Coronary artery (tissue), 2 donors: Measurements from ENCODE around the gene AFF2.

ENCODE experiments used
- DNase-seq: peaks from one replicate; pipeline ENCODE4 v3.0.0-alpha.2; 2017; ENCODE audit warnings: low spot score
- H3K27ac ChIP-seq, 2 donors: fragments of 200-600 bp; sonication (generic); one replicate each; pipeline ENCODE4 v1.5.1; 2016 to 2019
- H3K4me3 ChIP-seq: fragments of 200-600 bp; sonication (generic); 2 replicates; pipeline ENCODE4 v1.5.1; 2016; ENCODE audit warnings: mild to moderate bottlenecking, moderate library complexity
- TF ChIP-seq, protein P1 (sequence below): fragments of 200-600 bp; sonication (generic); IDR thresholded peaks from one replicate; pipeline ENCODE4 v1.5.1; 2019; ENCODE audit warnings: antibody characterized with exemption

The AFF2 gene

DNA sequence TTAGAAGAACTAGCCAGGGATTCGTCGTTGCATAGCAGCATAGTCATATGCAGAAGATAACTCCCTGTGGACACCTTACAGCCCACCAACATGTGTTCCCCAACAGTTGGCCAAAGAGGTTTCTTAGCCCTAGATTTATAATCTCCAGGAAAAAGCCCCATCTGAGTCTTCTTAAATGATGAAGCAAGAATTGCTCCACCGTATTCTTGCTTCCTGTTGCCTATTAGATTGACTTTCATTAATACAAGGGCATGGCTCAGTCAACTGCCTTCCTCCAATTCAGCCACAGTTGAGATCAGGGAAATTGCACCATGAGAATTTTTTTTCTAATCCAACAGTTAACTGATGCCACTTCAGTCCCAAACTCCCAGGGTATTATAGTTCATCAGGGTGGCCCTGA lies 5.2 kb upstream of the AFF2 start:
- TF ChIP-seq, protein P1, sequence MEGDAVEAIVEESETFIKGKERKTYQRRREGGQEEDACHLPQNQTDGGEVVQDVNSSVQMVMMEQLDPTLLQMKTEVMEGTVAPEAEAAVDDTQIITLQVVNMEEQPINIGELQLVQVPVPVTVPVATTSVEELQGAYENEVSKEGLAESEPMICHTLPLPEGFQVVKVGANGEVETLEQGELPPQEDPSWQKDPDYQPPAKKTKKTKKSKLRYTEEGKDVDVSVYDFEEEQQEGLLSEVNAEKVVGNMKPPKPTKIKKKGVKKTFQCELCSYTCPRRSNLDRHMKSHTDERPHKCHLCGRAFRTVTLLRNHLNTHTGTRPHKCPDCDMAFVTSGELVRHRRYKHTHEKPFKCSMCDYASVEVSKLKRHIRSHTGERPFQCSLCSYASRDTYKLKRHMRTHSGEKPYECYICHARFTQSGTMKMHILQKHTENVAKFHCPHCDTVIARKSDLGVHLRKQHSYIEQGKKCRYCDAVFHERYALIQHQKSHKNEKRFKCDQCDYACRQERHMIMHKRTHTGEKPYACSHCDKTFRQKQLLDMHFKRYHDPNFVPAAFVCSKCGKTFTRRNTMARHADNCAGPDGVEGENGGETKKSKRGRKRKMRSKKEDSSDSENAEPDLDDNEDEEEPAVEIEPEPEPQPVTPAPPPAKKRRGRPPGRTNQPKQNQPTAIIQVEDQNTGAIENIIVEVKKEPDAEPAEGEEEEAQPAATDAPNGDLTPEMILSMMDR = no peak
- Histone ChIP-seq H3K27ac (no peak overlapping the region), H3K4me3 (no peak overlapping the region)
- DNase-seq = no peak

DNA sequence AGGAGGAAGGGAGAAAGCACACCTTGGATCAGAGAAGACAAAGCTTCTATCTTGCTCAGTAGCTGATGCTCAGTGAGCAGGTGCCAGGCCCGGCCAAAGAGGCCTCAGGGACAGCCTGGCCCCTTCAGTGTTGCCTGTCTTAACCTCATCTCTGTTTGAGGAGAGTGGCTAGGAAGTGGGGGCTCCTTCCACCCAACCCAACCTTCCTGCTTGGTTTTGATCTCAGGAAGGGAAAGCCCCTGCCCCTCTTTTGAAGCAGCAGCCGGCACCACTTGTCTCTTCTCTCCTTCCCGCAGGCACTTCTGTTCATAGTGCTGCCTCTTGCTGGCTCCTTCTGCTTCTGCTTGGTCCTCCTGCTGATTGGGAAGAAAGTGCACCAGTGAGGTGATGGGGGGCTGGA lies 2.4 kb upstream of the AFF2 start:
- no peak overlapping the region for H3K27ac ChIP-seq
- DNase-seq = no peak
- TF ChIP-seq, protein P1 = no peak
- no peak overlapping the region for H3K4me3 ChIP-seq

DNA sequence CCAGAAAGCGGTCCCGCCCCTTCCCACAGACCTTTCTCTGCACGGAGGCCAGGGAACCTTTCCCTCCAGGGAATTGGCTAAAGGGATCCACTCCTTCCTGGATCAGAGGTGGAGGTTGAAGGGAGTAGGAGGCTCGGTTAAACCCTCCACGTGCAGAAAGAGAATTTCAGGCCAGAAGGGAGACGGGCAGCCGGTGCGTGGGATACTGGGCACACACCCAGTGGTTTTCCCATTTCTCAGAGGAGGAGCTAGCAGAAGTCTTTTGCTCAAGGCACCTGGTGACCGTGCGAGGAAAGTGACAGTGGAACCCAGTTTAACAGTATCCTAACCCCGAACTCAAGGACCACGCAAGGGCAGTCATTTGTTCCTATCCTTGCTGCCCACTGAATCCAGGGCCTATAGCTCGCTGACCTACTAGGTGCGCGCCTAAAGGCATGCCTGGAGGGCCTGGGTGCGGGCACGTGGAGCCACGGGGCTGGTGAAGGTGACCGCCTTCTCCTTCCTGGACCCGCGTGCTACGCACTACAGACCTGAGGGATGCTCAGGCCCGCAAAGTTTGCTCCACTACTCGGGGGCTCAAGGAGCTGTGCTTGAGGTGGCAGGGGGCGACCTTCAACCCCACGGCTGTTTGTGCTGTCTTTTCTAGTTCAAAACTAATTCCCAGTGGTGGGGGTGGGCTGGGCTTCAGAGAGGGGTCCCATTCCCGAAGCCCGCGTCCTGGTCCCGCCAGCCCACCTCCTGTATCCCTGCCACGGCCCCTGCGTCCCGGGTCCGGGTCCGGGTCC lies 587 bp upstream of the AFF2 start:
- no peak for DNase-seq
- TF ChIP-seq, protein P1 = no peak
- Histone ChIP-seq H3K27ac (no peak overlapping the region), H3K4me3 (peak overlapping the region; percentile 74)

DNA sequence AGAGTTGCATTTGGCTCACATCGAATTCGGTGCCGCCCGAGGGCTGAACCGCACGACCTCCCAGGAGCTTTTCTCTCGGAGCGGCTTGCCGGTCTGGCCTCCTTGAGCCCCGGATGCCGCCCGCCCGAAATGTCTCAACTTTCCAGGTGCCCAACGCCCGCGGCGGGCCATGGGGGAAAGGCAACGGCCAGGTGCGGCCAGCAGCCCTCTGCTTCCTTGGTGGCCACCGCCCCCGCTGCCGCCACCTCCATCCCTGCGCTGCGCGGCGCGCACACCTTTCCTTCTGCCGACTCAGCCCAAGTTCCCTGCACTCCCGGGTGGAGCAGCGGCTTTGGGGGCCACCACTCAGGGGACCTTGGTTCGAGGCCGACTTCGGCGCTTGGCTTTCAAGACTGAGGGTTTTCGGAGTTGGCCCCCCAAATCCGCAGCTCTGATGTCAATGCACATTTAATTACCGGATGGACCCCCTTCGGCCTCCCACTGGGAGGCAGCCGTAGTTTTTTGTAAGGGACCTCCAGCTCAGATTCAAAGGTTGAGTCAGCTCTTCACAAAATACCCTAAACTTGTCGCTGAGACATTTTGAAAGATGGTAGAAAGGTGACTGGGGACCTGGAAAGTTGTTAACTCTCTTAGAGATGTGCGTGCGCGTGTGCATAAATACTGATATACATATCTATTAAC lies 1.1 kb downstream of the AFF2 start:
- Histone ChIP-seq H3K27ac (no peak overlapping the region), H3K4me3 (peak overlapping the region; percentile 74)
- no peak for DNase-seq
- TF ChIP-seq, protein P1 = no peak

DNA sequence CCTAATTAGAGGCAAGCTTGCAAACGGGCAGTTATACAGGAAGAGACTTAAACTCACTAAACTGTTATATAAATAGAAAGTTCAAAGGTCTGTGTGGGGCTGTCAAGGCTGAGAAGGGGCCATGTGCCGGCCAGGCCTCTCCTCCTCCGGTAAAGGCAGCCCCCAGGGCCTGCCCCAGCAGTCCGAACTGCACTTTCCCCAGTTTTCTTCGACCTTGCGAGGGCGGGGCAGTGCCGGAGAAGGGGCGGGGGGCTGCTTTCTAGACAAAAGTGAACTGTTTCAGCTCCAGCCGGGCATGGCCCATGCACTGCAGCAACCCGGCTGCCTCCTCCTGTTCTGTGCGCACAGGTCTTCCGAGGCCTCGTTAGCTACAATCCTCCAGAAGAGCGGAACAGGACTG lies 4.1 kb downstream of the AFF2 start:
- H3K27ac ChIP-seq = no peak overlapping the region
- H3K4me3 ChIP-seq = no peak overlapping the region
- DNase-seq = no peak
- TF ChIP-seq, protein P1 = no peak

DNA sequence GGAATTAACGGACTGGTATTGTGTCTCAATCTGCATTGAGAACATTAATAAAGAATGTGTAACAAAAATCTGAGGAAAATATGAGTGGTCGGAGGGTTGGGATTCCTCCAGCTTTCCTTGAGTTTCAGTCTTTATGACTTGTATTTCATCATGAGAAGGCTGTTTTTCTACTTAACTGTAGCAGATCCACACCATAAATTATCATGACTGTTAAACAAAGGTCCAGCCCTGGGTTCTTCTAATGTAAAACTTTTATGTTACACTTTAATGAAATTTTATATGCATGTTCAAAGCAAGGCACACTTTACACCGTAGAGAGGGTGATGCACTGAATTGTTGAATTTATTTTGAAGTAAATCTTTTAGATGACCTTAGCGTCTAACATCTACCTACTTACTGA lies 7.0 kb downstream of the AFF2 start:
- no peak overlapping the region for H3K27ac ChIP-seq
- DNase-seq = no peak
- no peak overlapping the region for H3K4me3 ChIP-seq
- TF ChIP-seq, protein P1 = no peak

DNA sequence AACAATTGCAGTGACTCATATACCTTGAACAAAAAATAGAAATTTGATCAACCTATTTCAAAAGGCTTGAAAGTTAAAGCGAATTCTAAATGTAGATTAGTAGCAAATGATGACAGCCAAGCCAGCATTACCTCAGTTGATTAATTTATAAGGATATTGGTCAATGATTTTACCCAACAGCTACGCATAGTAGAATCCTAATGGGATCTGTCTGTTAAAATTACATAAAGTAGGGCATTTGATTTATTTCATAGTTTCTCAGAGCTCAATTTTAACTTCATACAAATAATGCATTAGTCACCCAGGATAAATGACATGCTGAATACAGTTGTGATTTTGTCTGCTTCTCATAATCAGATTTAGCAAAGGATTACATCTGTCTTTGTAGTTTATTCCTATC lies 12.0 kb downstream of the AFF2 start:
- H3K4me3 ChIP-seq = no peak overlapping the region
- TF ChIP-seq, protein P1 = no peak
- DNase-seq = no peak
- H3K27ac ChIP-seq = no peak overlapping the region
